ENCODE measurements around the gene AHNAK. TPM values are rescaled to one million over a fixed set of nuclear protein-coding genes. Genes with fewer than 3 reads are reported as not detected.
"Not testable (repeated sequence)": the region's sequence is repeated elsewhere in the genome, so short reads cannot be mapped to it uniquely, and the experiment has no call there.

AHNAK gene
- total and polyA plus RNA-seq, 2 donors (not counting 3 experiments of a cell fraction or from before 2014, with no cell fraction given), result 35.2 to 436 TPM

GRCh38 chr11:62450543-62451240 lies 95.9 kb downstream of the AHNAK start:
- dilution Hi-C loops (cut with MboI; ENCODE audit: extremely low pct_ligation_motif_present, low sequenced_read_pairs), result no loop called here
- TF ChIP-seq FOS (IDR thresholded peaks at IDR 0.05; ENCODE audit: borderline replicate concordance, insufficient read depth, low read length), result no peak
- no peak for TF ChIP-seq CTCF (IDR thresholded peaks at IDR 0.05; ENCODE audit: extremely low read depth in 1 of 2, insufficient read depth in 1 of 2, low read depth in 1 of 2, low read length in 2 of 2)
- TF ChIP-seq GATA2 (IDR thresholded peaks at IDR 0.05; ENCODE audit: insufficient read depth, insufficient read length, low read depth, low read length), result no peak
- TF ChIP-seq MYC (IDR thresholded peaks at IDR 0.05; ENCODE audit: low read depth, low read length), result no peak
- TF ChIP-seq EZH2 (IDR thresholded peaks at IDR 0.05; ENCODE audit: borderline replicate concordance, low read depth, low read length, severe bottlenecking), result no peak
- TF ChIP-seq POLR2AphosphoS5 (IDR thresholded peaks at IDR 0.05; ENCODE audit: insufficient read depth, low read depth, low read length), result no peak
- TF ChIP-seq MAX (IDR thresholded peaks at IDR 0.05; ENCODE audit: insufficient read depth, insufficient read length), result no peak
- TF ChIP-seq POLR2A (IDR thresholded peaks at IDR 0.05; ENCODE audit: low read depth, low read length), result no peak
- no peak for TF ChIP-seq JUN (IDR thresholded peaks at IDR 0.05; ENCODE audit: borderline replicate concordance, insufficient read depth, insufficient read length, low read depth)
- Histone ChIP-seq H3K4me1 (ENCODE audit: control insufficient read depth, extremely low read depth, insufficient read depth, low read length) (no peaks in the 10 kb centered on the region), H4K20me1 (replicated peaks; ENCODE audit: control insufficient read depth, extremely low read depth, insufficient read depth, low read length) (no peaks in the 10 kb centered on the region), H3K9ac (replicated peaks; ENCODE audit: extremely low read depth, insufficient read depth, low read length) (no peak overlapping the region), H3K4me2 (ENCODE audit: insufficient read depth, low read length) (no peak overlapping the region), H3K9me1 (replicated peaks; ENCODE audit: control insufficient read depth, extremely low read depth, insufficient read depth, low read length) (no peaks in the 10 kb centered on the region), H3K27ac (ENCODE audit: insufficient read depth, low read depth, low read length) (no peak overlapping the region), H3K36me3 (ENCODE audit: control insufficient read depth in 2 of 2, extremely low read depth in 1 of 2, insufficient read depth in 2 of 2, low read length in 2 of 2) (no peaks in the 10 kb centered on the region), H3K4me3 (replicated peaks in 1 of 3; ENCODE audit: insufficient read depth in 1 of 3, low read depth in 1 of 3, low read length in 3 of 3) (no peak overlapping the region), H3K9me3 (replicated peaks; ENCODE audit: control insufficient read depth, insufficient read depth, low read length) (no peaks in the 10 kb centered on the region), H3K79me2 (ENCODE audit: control insufficient read depth, insufficient read depth, low read length) (no peaks in the 10 kb centered on the region), H3K27me3 (ENCODE audit: control insufficient read depth in 2 of 2, insufficient read depth in 2 of 2, low read length in 2 of 2) (no peaks in the 10 kb centered on the region), H2AFZ (ENCODE audit: low read depth, low read length) (no peak overlapping the region)
- intact Hi-C loops (cut with micrococcal nuclease), result no loop called here
- ChIA-PET CTCF (interaction anchor here (1.4 kb wide), 1 partner anchor 26 kb away, joined by 5 read pairs; no protein-coding TSS in a partner anchor), POLR2A (no interaction called here)
- no TSS peak for BruUV-seq (replicated peaks)
- FAIRE-seq (no peak), DNase-seq (ENCODE audit: low read depth, low spot score) (no peak)

- intact Hi-C loops (cut with micrococcal nuclease); H3K9me3 ChIP-seq (replicated peaks; ENCODE audit: control insufficient read depth, insufficient read depth, low read length); BruUV-seq (replicated peaks); H2AFZ ChIP-seq (ENCODE audit: low read depth, low read length); H3K9ac ChIP-seq (replicated peaks; ENCODE audit: extremely low read depth, insufficient read depth, low read length); H3K9me1 ChIP-seq (replicated peaks; ENCODE audit: control insufficient read depth, extremely low read depth, insufficient read depth, low read length); H3K27me3 ChIP-seq (ENCODE audit: control insufficient read depth in 2 of 2, insufficient read depth in 2 of 2, low read length in 2 of 2); H3K27ac ChIP-seq (ENCODE audit: insufficient read depth, low read depth, low read length); dilution Hi-C loops (cut with MboI; ENCODE audit: extremely low pct_ligation_motif_present, low sequenced_read_pairs); FAIRE-seq; H3K4me1 ChIP-seq (ENCODE audit: control insufficient read depth, extremely low read depth, insufficient read depth, low read length); H3K4me2 ChIP-seq (ENCODE audit: insufficient read depth, low read length); DNase-seq (ENCODE audit: low read depth, low spot score); POLR2A ChIA-PET; H3K4me3 ChIP-seq (replicated peaks in 1 of 3; ENCODE audit: insufficient read depth in 1 of 3, low read depth in 1 of 3, low read length in 3 of 3); H3K36me3 ChIP-seq (ENCODE audit: control insufficient read depth in 2 of 2, extremely low read depth in 1 of 2, insufficient read depth in 2 of 2, low read length in 2 of 2); H4K20me1 ChIP-seq (replicated peaks; ENCODE audit: control insufficient read depth, extremely low read depth, insufficient read depth, low read length); H3K79me2 ChIP-seq (ENCODE audit: control insufficient read depth, insufficient read depth, low read length): not testable (repeated sequence)
- CTCF ChIA-PET, result interaction anchor here (1.3 to 1.8 kb wide), 5 partner anchors 12 to 25 kb away, joined by 3 to 15 read pairs (median 5); no protein-coding TSS in a partner anchor
These were observed 96.7 kb downstream of the AHNAK start for GRCh38 chr11:62449912-62450311.
